ENCODE data around the gene FUS. TPM values are rescaled to one million over a fixed set of nuclear protein-coding genes. Genes with fewer than 3 reads are reported as not detected.

FUS gene
- total RNA-seq, 1 donor from 2014 or later, result 752 TPM

GRCh38 chr16:31186930-31187807 is 7.2 kb downstream of the FUS start:
- DNase-seq (no peak), ATAC-seq (ENCODE audit: low read depth) (no peak)
- Mint-ChIP-seq H3K36me3 (ENCODE audit: low read depth) (peaks cover 98% of the 10 kb centered on the region), H3K27me3 (no peaks in the 10 kb centered on the region), H3K4me1 (peaks cover 52% of the 10 kb centered on the region), H3K4me3 (no peak overlapping the region), H3K9me3 (no peaks in the 10 kb centered on the region), H3K27ac (no peak overlapping the region)
- intact Hi-C loops (cut with micrococcal nuclease), result no loop called here
- ChIA-PET CTCF (interaction anchor here (0.6 to 1.3 kb wide), 3 partner anchors 45 to 93 kb away, joined by 3 to 5 read pairs (median 3); no protein-coding TSS in a partner anchor), POLR2A (interaction anchor here (0.6 to 1.1 kb wide), 6 partner anchors 9 to 70 kb away, joined by 3 to 5 read pairs (median 5); partner anchors contain the start of genes KAT8 and PYCARD)
- no peak for TF ChIP-seq CTCF (IDR thresholded peaks at IDR 0.05)

- TF ChIP-seq CTCF (IDR thresholded peaks at IDR 0.05), result no peak
- Mint-ChIP-seq H3K27ac (no peak overlapping the region), H3K9me3 (no peaks in the 10 kb centered on the region), H3K36me3 (ENCODE audit: low read depth) (peaks cover 97% of the 10 kb centered on the region), H3K27me3 (no peaks in the 10 kb centered on the region), H3K4me3 (no peak overlapping the region), H3K4me1 (peaks cover 46% of the 10 kb centered on the region)
- DNase-seq (no peak), ATAC-seq (ENCODE audit: low read depth) (no peak)
- POLR2A ChIA-PET, result interaction anchor here (0.6 to 1.1 kb wide), 6 partner anchors 10 to 70 kb away, joined by 3 to 5 read pairs (median 5); partner anchors contain the start of genes KAT8 and PYCARD
- intact Hi-C loops (cut with micrococcal nuclease), result no loop called here
- CTCF ChIA-PET, result interaction anchor here (0.6 to 1.3 kb wide), 2 partner anchors 45 to 68 kb away, joined by 3 to 5 read pairs; no protein-coding TSS in a partner anchor
These were observed 7.9 kb downstream of the FUS start for GRCh38 chr16:31187808-31188189.

- H3K4me3 Mint-ChIP-seq, result no peak overlapping the region
- DNase-seq (no peak), ATAC-seq (ENCODE audit: low read depth) (no peak)
- H3K9me3 Mint-ChIP-seq, result no peaks in the 10 kb centered on the region
- H3K27me3 Mint-ChIP-seq, result no peaks in the 10 kb centered on the region
- H3K36me3 Mint-ChIP-seq (ENCODE audit: low read depth), result peaks cover 96% of the 10 kb centered on the region
- CTCF ChIA-PET, result interaction anchor here (1.3 to 1.6 kb wide), 2 partner anchors 13 to 46 kb away, joined by 3 to 5 read pairs; partner anchors contain the start of gene PYCARD
- intact Hi-C loops (cut with micrococcal nuclease), result no loop called here
- POLR2A ChIA-PET, result interaction anchor here (0.6 to 2.5 kb wide), 3 partner anchors 8 to 198 kb away, joined by 3 to 16 read pairs (median 11); partner anchors contain the start of gene FUS
- TF ChIP-seq CTCF (IDR thresholded peaks at IDR 0.05), result no peak
- H3K4me1 Mint-ChIP-seq, result peaks cover 41% of the 10 kb centered on the region
- no peak overlapping the region for H3K27ac Mint-ChIP-seq
These were observed 8.8 kb downstream of the FUS start for GRCh38 chr16:31188450-31189411.

- CTCF ChIA-PET, result interaction anchor here (1.6 kb wide), 1 partner anchor 13 kb away, joined by 3 read pairs; the partner anchor contains the start of gene PYCARD
- peaks cover 37% of the 10 kb centered on the region for H3K4me1 Mint-ChIP-seq
- no peak for ATAC-seq (ENCODE audit: low read depth)
- H3K27ac Mint-ChIP-seq, result no peak overlapping the region
- intact Hi-C loops (cut with micrococcal nuclease), result no loop called here
- POLR2A ChIA-PET, result interaction anchor here (2.2 to 2.5 kb wide), 2 partner anchors 9 to 12 kb away, joined by 11 to 16 read pairs; partner anchors contain the start of gene FUS
- H3K4me3 Mint-ChIP-seq, result no peak overlapping the region
- no peaks in the 10 kb centered on the region for H3K9me3 Mint-ChIP-seq
- peaks cover 98% of the 10 kb centered on the region for H3K36me3 Mint-ChIP-seq (ENCODE audit: low read depth)
- DNase-seq, result no peak
- no peaks in the 10 kb centered on the region for H3K27me3 Mint-ChIP-seq
- TF ChIP-seq CTCF (IDR thresholded peaks at IDR 0.05), result no peak
These were observed 9.5 kb downstream of the FUS start for GRCh38 chr16:31189412-31189778.
